ENCODE measurements around the gene MORN1.

The MORN1 gene

DNA sequence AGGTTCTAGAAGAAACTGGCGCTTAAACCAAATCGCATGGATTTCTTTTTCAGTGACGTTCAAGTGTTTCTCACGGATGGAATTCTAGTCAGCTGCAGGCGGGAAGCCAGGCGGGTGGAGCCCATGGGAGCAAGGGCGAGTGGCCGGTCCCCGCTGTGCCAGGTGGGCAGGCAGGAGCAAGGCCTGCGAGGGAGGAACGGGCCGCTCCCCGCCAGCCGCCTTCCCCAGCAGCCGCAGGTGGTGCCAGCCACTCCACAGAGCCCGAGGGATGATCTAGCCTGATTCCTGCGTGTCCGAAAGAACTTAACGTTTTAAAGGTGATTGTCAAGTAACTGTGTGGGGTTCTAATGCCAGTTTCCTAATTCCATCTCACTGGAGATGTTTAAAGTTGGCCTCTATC, 11.9 kb upstream of the MORN1 start:
- Histone ChIP-seq H3K36me3 (ENCODE audit: insufficient read depth, low read length) (peaks cover 87% of the 10 kb centered on the region), H3K4me1 (ENCODE audit: insufficient read depth, low read length) (no peaks in the 10 kb centered on the region), H3K4me3 (ENCODE audit: low read depth in 1 of 2, low read length in 2 of 2) (no peak overlapping the region), H3K9ac (ENCODE audit: low read length) (no peak overlapping the region), H3K27me3 (ENCODE audit: control insufficient read depth in 1 of 2, insufficient read depth in 2 of 2, low read length in 2 of 2) (no peaks in the 10 kb centered on the region), H3K9me3 (ENCODE audit: low read length) (no peaks in the 10 kb centered on the region), H3K27ac (ENCODE audit: low read depth, low read length) (no peak overlapping the region)

GRCh38 chr1:2402420-2402819, 11.1 kb upstream of the MORN1 start:
- Histone ChIP-seq H3K27ac (ENCODE audit: low read depth, low read length) (no peak overlapping the region), H3K4me1 (ENCODE audit: insufficient read depth, low read length) (no peaks in the 10 kb centered on the region), H3K9ac (ENCODE audit: low read length) (no peak overlapping the region), H3K27me3 (ENCODE audit: control insufficient read depth in 1 of 2, insufficient read depth in 2 of 2, low read length in 2 of 2) (no peaks in the 10 kb centered on the region), H3K36me3 (ENCODE audit: insufficient read depth, low read length) (peaks cover 91% of the 10 kb centered on the region), H3K4me3 (ENCODE audit: low read depth in 1 of 2, low read length in 2 of 2) (no peak overlapping the region), H3K9me3 (ENCODE audit: low read length) (no peaks in the 10 kb centered on the region)

GRCh38 chr1:2400950-2401649, 9.7 kb upstream of the MORN1 start:
- H3K27me3 ChIP-seq (ENCODE audit: control insufficient read depth in 1 of 2, insufficient read depth in 2 of 2, low read length in 2 of 2) = no peaks in the 10 kb centered on the region
- no peaks in the 10 kb centered on the region for H3K9me3 ChIP-seq (ENCODE audit: low read length)
- H3K4me1 ChIP-seq (ENCODE audit: insufficient read depth, low read length) = no peaks in the 10 kb centered on the region
- no peak overlapping the region for H3K27ac ChIP-seq (ENCODE audit: low read depth, low read length)
- H3K36me3 ChIP-seq (ENCODE audit: insufficient read depth, low read length) = peaks cover 90% of the 10 kb centered on the region
- no peak overlapping the region for H3K9ac ChIP-seq (ENCODE audit: low read length)
- H3K4me3 ChIP-seq (ENCODE audit: low read depth in 1 of 2, low read length in 2 of 2) = no peak overlapping the region

- H3K4me3 ChIP-seq (ENCODE audit: low read depth in 1 of 2, low read length in 2 of 2) = no peak overlapping the region
- H3K4me1 ChIP-seq (ENCODE audit: insufficient read depth, low read length) = no peaks in the 10 kb centered on the region
- no peaks in the 10 kb centered on the region for H3K9me3 ChIP-seq (ENCODE audit: low read length)
- peaks cover 91% of the 10 kb centered on the region for H3K36me3 ChIP-seq (ENCODE audit: insufficient read depth, low read length)
- H3K9ac ChIP-seq (ENCODE audit: low read length) = no peak overlapping the region
- no peak overlapping the region for H3K27ac ChIP-seq (ENCODE audit: low read depth, low read length)
- H3K27me3 ChIP-seq (ENCODE audit: control insufficient read depth in 1 of 2, insufficient read depth in 2 of 2, low read length in 2 of 2) = no peaks in the 10 kb centered on the region
Observed at GRCh38 chr1:2400576-2400909, 9.2 kb upstream of the MORN1 start.

- no peak overlapping the region for H3K9ac ChIP-seq (ENCODE audit: low read length)
- H3K36me3 ChIP-seq (ENCODE audit: insufficient read depth, low read length) = peaks cover 87% of the 10 kb centered on the region
Observed at GRCh38 chr1:2399890-2400575, 8.7 kb upstream of the MORN1 start.

DNA sequence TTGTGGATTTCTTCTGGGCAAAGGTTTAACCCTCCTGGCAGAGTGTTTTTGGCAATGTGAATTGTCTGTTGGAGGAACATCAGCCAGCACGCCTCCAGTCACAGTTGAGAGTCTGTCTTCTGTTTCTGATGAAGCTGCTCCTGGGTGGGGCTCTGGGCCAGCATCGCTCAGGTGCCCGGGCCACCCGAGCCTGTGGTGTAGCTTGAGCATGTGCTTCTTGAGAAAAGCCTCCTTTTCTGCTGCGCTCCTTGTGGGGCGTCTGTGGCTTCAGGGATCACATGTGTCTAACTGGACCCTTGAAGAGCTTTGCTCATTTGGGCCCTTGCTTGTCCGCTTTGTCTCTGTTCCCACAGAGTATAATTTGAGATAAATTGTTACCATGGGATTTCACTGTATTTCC, 7.5 kb upstream of the MORN1 start:
- H3K9me3 ChIP-seq (ENCODE audit: low read length) = no peaks in the 10 kb centered on the region
- no peak overlapping the region for H3K4me3 ChIP-seq (ENCODE audit: low read depth in 1 of 2, low read length in 2 of 2)
- no peak overlapping the region for H3K27ac ChIP-seq (ENCODE audit: low read depth, low read length)
- no peak overlapping the region for H3K9ac ChIP-seq (ENCODE audit: low read length)
- H3K36me3 ChIP-seq (ENCODE audit: insufficient read depth, low read length) = peaks cover 76% of the 10 kb centered on the region
- no peaks in the 10 kb centered on the region for H3K27me3 ChIP-seq (ENCODE audit: control insufficient read depth in 1 of 2, insufficient read depth in 2 of 2, low read length in 2 of 2)
- peaks cover 5% of the 10 kb centered on the region for H3K4me1 ChIP-seq (ENCODE audit: insufficient read depth, low read length)

More at GRCh38 chr1:2399890-2400575, 8.7 kb upstream of the MORN1 start:
- H3K4me3 ChIP-seq (ENCODE audit: low read depth in 1 of 2, low read length in 2 of 2) = no peak overlapping the region
- H3K9me3 ChIP-seq (ENCODE audit: low read length) = no peaks in the 10 kb centered on the region
- no peaks in the 10 kb centered on the region for H3K4me1 ChIP-seq (ENCODE audit: insufficient read depth, low read length)
- H3K27ac ChIP-seq (ENCODE audit: low read depth, low read length) = no peak overlapping the region
- no peaks in the 10 kb centered on the region for H3K27me3 ChIP-seq (ENCODE audit: control insufficient read depth in 1 of 2, insufficient read depth in 2 of 2, low read length in 2 of 2)

DNA sequence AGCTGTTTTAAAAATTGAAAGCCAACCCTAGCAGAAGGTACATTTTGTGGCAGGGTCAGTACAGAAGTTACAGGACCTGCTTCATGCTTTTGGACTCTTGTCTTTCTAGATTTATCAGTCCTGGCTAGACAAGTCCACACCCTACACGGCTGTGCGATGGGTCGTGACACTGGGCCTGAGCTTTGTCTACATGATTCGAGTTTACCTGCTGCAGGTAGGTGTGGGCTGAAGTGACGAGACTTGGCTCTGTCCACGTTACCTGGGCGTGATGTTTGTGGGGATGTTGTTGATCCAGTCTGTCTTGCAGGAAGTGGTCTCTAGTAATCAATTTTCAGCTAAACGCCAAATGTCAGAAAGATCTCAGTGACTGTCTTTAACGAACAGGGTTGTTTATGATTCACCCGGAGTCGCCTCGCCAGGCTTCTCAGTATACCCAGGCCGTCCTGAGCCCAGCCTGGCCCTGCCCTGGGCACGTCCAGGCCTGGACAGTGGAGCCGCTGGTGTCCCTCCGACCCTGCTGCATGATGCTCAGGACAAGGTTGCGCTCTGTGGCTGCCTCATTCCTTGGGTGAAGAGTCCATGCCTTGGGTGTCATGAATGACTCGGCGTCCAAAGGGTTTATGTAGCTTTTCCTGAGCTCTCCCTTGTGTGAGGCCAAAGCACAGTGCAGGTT, 5.8 kb upstream of the MORN1 start:
- H3K9me3 ChIP-seq (ENCODE audit: low read length) = no peaks in the 10 kb centered on the region
- H3K4me1 ChIP-seq (ENCODE audit: insufficient read depth, low read length) = peaks cover 20% of the 10 kb centered on the region
- H3K27me3 ChIP-seq (ENCODE audit: control insufficient read depth in 1 of 2, insufficient read depth in 2 of 2, low read length in 2 of 2) = no peaks in the 10 kb centered on the region
- no peak overlapping the region for H3K4me3 ChIP-seq (ENCODE audit: low read depth in 1 of 2, low read length in 2 of 2)
- no peak overlapping the region for H3K9ac ChIP-seq (ENCODE audit: low read length)
- H3K36me3 ChIP-seq (ENCODE audit: insufficient read depth, low read length) = peaks cover 66% of the 10 kb centered on the region
- no peak overlapping the region for H3K27ac ChIP-seq (ENCODE audit: low read depth, low read length)

GRCh38 chr1:2396476-2396875, 5.1 kb upstream of the MORN1 start:
- Histone ChIP-seq H3K27me3 (ENCODE audit: control insufficient read depth in 1 of 2, insufficient read depth in 2 of 2, low read length in 2 of 2) (no peaks in the 10 kb centered on the region), H3K27ac (ENCODE audit: low read depth, low read length) (no peak overlapping the region), H3K9me3 (ENCODE audit: low read length) (no peaks in the 10 kb centered on the region), H3K4me3 (ENCODE audit: low read depth in 1 of 2, low read length in 2 of 2) (no peak overlapping the region), H3K4me1 (ENCODE audit: insufficient read depth, low read length) (peaks cover 20% of the 10 kb centered on the region), H3K9ac (ENCODE audit: low read length) (no peak overlapping the region), H3K36me3 (ENCODE audit: insufficient read depth, low read length) (peaks cover 59% of the 10 kb centered on the region)

GRCh38 chr1:2396059-2396458, 4.7 kb upstream of the MORN1 start:
- no peak overlapping the region for H3K9ac ChIP-seq (ENCODE audit: low read length)
- H3K9me3 ChIP-seq (ENCODE audit: low read length) = no peaks in the 10 kb centered on the region
- H3K4me3 ChIP-seq (ENCODE audit: low read depth in 1 of 2, low read length in 2 of 2) = no peak overlapping the region
- no peak overlapping the region for H3K27ac ChIP-seq (ENCODE audit: low read depth, low read length)
- H3K36me3 ChIP-seq (ENCODE audit: insufficient read depth, low read length) = peaks cover 58% of the 10 kb centered on the region
- peaks cover 20% of the 10 kb centered on the region for H3K4me1 ChIP-seq (ENCODE audit: insufficient read depth, low read length)
- no peaks in the 10 kb centered on the region for H3K27me3 ChIP-seq (ENCODE audit: control insufficient read depth in 1 of 2, insufficient read depth in 2 of 2, low read length in 2 of 2)

- H3K9ac ChIP-seq (ENCODE audit: low read length) = no peak overlapping the region
- peaks cover 26% of the 10 kb centered on the region for H3K4me1 ChIP-seq (ENCODE audit: insufficient read depth, low read length)
- H3K27me3 ChIP-seq (ENCODE audit: control insufficient read depth in 1 of 2, insufficient read depth in 2 of 2, low read length in 2 of 2) = no peaks in the 10 kb centered on the region
- peaks cover 51% of the 10 kb centered on the region for H3K36me3 ChIP-seq (ENCODE audit: insufficient read depth, low read length)
- no peak overlapping the region for H3K4me3 ChIP-seq (ENCODE audit: low read depth in 1 of 2, low read length in 2 of 2)
- no peak overlapping the region for H3K27ac ChIP-seq (ENCODE audit: low read depth, low read length)
- no peaks in the 10 kb centered on the region for H3K9me3 ChIP-seq (ENCODE audit: low read length)
Observed at GRCh38 chr1:2395245-2395644, 3.9 kb upstream of the MORN1 start.

- Histone ChIP-seq H3K9ac (ENCODE audit: low read length) (no peak overlapping the region), H3K27me3 (ENCODE audit: control insufficient read depth in 1 of 2, insufficient read depth in 2 of 2, low read length in 2 of 2) (no peaks in the 10 kb centered on the region), H3K36me3 (ENCODE audit: insufficient read depth, low read length) (peaks cover 46% of the 10 kb centered on the region), H3K27ac (ENCODE audit: low read depth, low read length) (no peak overlapping the region), H3K4me1 (ENCODE audit: insufficient read depth, low read length) (peaks cover 30% of the 10 kb centered on the region), H3K9me3 (ENCODE audit: low read length) (no peaks in the 10 kb centered on the region), H3K4me3 (ENCODE audit: low read depth in 1 of 2, low read length in 2 of 2) (no peak overlapping the region)
Observed at GRCh38 chr1:2394761-2395160, 3.4 kb upstream of the MORN1 start.
